COLO668 (cell line): ENCODE results near the gene NOTCH3.

ENCODE experiments used
- DNase-seq: peaks from one replicate; lab custom pipeline; 2025; ENCODE audit not compliant: unreplicated experiment; lab: John Stamatoyannopoulos, UW

Gene NOTCH3

DNA sequence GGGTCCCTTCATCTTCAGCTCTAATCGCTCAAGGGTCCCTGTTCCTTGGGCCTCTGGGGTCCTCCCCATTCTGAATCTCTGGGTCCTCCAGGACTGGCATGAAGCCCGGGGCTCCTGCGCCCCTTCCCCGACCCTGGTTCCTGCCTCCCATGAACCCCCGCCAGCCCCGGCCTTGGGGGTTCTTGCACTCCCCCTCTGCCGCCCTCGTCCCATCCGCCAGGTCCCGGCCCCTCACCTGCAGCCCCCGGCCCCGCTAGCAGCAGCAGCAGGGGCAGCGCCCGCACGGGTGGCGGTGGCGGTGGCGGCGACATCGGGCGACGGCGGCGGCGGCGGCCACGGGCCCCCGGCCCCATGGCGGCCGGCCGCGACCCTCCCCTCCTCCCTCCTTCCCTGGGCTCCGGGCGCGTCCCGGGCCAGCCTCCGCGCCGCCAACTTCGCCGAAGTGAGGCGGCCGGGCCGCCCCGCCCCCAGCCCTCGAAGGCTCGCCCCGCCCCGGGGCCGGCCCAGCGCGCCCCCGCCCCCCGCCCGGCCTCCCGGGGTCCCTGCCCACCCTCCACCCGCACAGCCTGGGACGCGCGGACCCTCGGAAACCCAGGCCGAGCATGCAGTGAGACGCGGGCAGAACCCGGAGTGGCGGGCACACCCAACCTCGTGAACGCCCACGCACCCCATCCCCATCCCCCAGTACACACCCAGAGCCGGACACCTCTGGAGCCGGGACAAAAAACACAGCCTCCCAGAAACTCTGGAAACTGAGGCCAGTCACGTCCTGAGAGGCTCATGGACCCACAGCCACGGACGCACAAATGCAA, at the start of gene NOTCH3:
Gene NOTCH3, minus strand, starts transcription at position 443 of the 812 bp plus-strand sequence. Its CDS starts 90 bp downstream, at position 353.
- no peak for DNase-seq

DNA sequence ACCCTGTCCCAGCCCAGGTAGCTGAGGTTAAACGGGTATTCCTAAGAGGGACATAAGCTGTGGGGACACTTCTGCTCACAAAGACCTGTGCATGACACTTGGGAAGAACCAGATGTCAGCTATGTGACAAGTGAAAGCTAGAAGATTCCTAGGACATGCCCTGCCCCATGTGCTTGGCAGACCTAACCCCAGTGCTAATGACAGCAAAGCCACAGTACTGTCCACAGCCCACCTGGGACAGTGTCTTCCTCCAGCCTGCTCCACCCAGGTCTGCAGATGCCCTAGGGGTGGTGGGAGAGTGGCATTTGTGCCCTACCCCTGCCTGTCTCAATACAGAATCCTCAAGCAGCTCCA, 49.8 kb upstream of the NOTCH3 start:
- DNase-seq = no peak

DNA sequence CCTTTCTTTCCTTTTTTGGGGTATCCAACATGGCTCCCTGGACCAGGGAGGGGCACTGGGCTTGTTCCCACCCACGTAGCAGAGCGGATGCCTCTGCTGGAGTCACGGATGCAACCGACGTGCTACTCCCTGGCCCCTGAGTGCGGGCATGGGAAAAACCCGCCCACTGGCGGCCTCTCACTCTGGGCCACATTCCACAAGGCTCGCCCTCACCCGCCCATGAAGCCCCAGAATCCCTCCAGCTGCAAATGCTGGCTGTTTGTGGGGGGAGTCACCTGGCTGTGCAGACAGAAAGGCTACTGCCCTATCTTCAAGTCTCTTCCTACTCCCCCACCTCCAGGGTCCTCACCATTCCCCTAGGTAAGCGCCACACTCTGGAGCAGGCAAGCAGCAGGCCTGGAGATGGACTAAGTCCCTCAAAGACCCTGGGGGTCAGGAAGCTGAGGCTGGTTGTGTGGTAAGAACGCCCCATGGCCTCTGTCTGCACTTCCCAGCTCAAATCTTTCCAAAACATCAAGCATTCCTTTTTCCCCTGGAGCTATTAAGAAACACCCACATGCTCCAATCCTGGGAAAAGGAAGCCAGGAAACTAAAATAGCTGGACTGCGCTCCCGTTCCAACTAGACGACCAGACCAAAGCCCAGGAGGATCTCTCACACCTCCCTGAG, 49.3 kb upstream of the NOTCH3 start:
- DNase-seq = no peak

DNA sequence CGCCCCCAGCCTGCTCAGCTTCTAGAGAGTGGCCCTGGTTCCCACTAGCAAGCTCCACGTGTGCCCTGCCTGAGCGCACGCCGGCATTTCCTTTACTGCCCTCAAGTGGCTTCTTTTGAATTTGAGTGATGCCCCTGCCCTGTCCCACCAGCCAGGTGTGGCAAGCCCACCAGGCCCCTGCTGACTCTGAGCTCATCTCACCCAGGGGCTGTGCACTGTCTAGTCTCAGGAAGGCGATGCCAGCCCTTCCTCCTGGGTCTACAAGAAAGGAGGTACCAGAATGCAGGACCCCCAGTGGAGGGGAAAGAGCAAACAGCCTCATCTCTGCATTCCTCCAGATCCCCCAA, 48.7 kb upstream of the NOTCH3 start:
- no peak for DNase-seq

DNA sequence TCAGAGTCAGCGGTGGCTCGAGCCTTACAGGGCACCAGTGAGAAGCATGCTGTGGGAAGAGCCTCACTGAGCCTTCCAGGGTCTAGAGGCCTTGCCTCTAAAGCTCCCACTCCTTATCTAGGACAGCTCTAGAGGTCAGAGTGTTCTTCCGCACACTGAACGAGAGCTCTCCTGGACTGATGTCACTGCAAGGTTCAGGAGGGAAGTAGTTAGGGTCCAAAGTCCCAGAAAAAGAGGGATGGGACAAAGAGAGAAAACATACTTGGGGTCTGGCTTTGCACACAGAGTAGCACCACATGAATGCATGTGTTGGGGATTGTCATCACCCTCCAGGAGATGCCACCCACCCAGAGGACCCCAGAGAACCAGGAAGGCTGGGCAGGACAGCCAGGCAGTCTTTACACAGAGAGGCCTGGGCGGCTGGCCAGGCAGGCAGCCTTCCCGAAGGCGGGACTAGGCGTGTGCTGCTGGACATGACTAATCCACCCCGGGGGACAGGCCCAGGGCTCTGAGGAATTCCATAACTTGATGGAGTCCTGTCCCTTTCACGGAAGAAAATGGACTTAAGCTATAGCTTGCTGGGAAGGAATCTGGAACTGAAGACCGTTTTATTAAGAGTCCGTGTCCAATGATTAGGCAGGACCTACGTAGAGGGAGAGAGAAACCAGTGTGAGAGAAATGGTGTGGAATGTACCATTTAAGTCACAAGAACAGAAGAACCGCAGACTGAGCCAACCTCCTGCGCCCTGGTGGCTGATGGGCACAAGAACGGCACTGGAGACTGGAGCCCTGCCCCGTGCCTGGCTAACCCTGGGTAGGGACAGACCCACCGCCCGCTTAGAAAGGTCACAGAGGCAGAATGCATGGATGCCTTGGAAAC, 48.1 kb upstream of the NOTCH3 start:
- DNase-seq = no peak

DNA sequence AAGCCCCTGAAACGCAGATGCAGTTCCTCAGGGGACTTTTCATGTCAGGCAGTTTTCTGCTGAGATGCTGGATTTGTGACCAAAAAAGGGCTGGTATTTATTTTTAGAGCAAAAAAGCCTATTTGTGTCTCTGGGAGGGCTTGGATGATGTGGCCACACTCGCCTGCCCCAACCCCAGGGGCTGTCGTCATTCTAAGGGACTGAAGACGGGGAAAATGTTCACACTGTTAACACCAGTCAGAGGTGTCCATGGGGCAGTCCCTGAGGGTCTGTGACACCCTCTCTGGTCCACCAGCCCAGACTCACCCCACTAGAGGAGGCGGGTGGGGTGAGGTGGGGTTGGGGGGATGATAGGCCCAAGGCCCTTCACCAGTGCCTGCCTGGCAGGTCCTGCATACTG, 47.3 kb upstream of the NOTCH3 start:
- DNase-seq = no peak

DNA sequence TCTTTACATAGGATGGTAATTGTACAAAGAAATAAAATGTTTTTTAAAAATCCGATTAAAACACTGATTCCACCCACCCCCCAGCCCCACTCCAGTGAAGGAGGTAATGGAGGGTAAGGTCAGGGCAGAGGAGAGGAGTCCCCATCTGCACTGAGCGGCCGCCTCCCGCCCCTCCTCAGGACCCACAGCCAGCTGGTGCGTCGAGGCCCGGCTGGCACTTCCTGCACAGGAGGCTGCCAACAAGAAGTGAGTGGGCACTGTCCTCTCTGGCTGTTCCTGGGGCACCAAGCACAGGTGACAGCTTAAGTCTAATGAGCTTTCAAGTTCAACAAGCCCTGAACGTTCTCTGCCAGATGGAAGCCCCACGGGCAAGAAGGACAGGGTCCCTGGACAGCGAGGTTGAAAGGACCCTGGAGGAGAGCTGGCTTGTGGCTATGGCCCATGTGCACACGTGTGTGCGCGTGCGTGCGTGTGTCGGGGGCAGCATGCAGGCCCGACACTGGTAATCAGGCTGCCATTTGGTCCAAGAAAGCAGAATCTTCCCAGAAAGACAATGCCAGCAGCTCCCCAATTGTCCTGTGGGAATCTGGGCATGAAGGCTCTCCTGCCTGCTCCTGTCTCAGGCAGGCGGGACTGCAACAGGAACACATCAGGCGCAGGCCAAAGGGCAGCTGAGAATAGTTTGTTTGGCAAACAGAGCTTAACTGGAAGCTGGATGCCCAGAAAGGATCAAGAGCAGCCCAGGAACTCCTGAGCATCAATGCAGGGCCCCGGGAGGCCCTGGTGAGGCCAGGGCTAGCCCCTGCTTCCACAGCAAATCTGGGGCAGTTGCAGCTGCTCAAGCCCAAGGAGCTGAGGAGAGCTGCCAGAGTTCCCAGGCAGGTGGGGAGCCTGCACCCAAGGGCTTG, 46.6 kb upstream of the NOTCH3 start:
- no peak for DNase-seq

DNA sequence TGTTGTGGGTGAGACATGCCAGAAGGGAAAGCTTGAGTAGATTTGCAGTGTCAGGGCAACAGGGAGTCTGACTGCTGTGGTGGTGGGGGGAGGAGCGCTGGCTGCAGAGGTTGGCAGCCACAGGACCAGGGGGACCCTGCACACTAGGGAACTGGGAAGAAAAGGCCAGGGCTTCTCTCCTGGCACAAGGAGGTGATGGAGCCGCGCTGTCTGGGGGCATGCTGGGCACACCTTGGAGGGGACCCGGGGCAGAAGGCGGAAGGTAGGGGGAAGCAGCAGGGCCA, 45.3 kb upstream of the NOTCH3 start:
- no peak for DNase-seq

DNA sequence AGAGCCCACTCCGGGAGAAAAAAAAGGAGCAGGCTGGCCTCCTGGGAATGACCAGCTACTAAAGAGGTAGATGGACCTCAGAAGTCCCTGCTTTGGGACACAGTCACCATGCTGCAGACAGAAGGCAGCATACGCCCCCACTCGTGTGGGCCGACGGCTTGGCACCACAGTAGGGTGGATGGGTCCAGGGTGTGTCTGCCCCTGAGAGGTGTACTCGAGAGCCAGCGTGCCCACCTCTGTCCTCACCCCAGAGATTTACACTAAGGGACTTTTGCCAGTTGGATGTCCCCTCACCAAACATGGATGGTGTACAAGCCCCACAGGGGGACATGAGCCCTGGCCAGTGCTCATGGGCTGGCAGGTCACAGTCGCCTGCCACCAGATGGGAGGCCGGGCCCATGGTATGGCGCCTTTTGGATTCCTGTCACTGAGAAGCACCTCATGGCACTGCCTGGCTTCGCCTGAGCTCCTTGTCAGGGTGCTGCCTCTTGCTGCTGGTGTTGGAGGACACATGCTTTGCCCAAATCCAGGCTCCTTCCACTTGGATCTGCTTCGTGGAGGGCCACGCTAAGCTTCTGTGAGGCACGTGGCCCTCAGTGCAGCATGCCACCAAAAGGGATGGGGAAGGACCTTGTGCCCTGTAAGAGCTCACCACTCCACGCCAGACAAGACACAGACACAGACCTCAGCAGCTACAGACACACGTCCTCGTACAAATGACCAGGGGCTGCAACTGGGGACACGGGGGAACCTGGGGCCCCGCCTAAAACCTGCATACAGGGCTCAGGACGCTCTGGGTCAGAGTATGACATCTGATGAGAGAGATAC, 44.8 kb upstream of the NOTCH3 start:
- no peak for DNase-seq

DNA sequence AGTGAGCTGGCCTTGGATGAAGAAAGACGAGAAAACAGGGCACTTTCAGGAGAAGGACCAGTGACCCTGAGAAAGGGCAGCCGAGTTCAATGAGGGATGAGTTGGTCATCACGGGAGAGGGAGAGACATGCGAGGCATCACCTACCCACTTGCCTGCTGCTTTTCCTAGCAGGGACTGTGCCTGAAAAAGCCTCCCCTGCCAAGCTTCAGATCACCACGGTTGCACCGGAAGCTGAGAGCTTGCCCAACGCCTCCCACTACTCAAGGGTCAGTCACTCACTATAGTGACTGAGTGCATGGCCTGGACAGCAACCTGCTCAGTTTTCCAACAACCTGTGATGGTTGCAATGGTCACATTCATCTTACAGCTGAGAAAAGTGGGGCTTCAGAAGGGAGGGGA, 44.0 kb upstream of the NOTCH3 start:
- DNase-seq = no peak

DNA sequence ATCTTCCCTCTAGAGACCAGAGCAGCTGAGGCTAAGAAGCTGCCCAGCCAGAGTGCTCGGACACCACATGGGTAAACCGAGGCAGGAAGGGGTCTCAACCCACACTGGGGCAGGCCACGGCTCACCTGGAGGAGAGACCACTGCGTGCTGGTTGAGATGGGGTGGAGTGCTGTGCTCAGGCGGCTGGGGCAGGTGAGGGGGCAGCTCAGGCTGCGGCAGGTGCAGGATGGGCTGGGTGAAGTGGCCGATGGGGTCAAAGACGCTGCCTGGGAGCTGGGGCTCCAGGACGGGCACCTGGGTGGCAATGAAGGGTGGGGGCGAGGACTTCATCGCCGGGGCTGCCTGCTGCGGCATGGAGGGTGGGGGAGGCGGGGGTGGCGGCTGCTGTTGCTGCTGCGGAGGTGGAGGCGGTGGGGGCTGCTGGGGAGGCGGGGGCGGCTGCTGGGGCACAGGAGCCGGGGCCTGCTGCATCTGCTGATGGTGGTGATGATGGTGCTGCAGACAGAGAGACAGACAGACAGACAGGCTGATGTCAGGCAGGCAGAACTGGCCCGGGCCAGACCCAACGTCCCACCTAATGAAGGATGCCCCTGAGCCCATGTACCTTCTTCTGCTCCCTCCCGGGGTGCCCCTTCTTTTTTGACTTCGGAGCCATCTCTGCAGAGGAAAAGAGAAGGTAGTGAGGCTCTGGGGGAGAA, 43.5 kb upstream of the NOTCH3 start:
- no peak for DNase-seq

DNA sequence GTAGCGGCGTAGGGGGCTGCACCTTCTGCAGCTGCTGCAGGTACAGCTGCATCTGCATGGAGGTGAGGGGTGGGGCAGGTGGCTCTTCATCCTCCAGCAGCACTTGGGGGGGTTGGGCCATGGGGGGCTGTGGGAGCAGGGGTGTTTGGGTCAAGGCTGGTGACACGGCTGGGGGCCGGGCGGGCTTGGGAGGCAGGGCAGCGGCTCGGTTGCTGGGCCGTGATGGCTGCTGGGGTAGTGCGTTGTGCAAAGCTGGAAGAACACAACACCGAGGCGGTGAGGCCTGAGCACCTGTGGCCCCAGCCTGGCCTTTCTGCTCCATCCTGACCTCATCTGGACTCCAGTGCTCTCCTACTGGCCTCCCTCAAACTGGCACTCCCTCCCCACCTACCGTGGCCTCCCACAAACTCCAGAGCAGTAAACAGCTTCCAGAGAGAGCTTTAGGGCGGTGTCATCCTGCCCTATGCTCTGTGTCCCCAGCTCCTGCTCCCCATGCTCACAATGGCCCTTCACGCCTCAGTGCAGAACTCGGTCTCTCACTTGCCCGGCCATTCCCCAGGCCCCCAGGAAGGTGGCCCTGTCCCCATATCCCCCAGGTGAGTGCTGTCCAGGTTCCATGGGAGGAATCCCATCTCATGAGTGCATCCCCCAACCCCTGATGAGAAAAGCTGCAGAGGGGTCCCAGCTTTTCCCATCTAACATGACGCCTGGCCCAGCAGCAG, 42.6 kb upstream of the NOTCH3 start:
- DNase-seq = no peak

DNA sequence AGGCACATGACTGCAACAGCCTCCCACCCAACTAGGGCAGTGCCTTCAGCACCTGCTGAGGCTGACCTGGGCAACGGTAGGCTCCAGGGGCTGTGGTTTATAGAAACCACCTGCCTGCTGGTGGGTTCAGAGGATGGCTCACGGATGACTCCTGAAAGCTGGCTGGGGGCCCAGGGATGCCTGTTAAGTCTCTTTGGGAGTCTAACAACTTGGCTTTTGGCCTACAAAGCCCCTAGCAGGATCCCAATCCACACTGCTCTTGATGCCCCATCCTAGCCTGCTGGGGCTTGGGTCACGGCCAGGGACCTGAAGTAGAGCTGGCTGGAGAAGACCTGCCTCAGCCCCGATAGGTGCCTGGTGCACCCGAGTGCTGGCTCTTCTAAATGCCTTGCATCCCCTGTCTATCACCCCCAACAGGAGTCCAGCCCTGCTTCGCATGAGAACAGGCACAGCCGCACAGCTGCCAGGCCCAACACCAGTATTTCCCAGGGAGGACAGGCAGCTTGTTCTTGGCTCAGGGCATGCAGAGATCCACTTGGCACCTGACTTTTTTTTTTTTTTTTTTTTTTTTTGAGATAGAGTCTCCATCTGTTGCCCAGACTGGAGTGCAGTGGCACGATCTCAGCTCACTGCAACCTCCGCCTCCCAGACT, 40.6 kb upstream of the NOTCH3 start:
- no peak for DNase-seq

DNA sequence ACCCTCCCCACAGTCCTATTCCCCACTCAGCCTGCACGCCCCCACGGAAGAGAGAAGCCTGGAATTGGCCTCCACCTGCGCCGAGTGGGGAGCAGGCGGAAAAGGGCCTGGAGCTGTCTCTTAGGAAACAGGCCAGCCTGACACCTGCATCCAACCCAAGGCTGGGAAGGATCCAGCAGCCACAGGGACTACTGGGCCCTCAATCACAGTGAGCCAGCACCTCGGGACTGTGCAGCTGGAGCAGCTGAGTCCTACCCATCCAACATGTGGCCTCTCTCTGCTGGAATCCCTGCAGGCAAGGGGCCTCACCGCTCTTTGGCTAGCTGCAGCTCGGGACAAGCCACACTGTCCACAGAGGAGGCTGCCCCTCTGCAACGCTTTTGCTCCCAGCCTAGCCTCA, 39.7 kb upstream of the NOTCH3 start:
- no peak for DNase-seq

DNA sequence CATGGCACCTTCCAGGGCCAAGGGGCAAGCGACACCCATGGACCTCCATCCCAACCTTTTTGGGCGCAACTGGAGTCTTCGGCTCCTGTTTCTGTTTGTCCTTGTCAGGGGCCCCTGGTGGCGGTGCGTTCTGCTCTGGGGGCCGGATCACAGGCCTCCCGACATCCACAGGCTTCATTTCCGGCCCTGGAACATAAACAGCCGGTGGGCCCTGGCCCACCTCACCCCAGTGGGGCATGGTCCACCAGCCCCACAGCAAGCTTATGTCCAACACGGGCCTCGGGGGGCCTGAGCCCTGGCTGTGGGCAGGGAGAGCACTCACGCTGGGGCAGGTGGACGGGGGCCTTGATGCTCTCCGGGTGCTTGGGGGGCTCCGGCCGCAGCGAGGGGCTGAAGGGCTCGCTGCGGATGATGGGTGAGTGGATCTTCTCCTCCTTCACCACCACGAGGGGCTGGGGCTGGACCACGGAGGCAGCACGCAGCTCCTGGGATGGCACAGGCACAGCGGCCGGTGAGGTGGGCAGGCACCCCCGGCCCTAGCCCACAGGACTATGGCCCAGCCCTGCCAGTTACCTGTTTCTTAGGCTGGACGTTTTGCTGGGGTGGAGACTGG, 38.6 kb upstream of the NOTCH3 start:
- DNase-seq = no peak

DNA sequence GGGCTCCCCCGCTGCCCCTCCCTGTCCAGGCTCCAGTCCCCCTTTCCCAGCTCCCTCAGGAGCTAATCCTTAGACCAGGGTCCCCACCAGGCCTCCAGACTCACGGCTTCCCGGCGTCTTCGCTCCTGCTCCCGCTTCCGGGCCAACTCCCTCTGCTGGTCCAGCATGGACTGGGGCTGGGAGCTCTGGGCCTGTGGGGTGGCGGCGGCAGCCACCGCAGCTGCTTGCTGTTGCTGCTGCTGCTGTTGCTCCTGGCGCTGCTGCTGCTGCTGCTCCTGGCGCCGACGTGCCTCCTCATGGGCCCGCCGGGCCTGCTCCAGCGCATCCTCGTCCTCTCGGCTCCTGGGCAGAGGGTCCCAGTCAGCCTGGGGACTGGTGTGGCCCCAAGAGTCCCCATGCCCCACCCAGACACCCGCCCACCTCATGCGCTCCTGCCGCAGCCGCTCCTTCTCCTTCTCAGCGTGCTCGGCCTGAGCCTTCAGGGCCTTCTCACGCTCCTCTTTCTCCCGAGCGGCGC, 37.9 kb upstream of the NOTCH3 start:
- DNase-seq = no peak

DNA sequence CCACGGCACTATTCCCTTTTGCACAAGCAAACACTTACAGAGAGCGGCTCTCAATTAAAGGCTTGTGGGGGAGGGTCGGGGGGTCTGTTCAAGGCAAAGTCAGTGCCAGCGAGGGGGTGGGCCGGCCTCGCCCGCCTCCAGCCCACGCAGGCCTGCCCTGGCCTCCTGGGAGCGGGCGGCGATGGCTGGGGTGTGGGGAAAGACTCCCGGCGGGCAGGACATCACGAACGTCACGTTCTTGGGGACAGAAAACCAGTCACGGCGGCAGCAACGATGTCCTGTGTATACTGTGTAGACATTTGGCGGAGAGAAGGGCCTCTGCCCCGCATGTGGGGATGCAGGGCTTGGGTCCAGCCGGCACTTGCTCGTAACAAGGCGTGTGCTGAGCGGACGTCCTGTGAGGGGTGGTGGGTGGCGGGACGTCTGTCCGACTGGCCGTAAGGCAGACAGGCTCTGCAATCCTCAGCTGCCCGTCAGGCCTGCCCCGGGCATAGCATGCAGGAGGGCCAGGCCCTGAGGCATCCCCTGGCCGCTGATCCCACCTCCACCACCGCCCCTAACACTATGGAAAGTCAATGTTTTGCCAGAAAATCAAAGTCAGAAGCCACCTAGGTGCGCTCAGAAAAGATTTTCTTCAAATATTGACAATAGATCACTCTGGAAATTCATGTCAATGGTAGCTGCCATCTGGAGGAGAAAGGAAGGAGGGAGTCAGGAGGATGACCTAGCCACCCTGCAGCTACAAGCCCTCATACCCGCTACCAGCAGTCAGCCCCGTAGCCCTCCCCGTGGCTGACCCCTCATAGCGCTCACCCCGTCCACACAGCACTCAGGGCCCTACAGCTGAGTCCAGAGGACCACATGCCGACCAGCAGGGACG, 37.2 kb upstream of the NOTCH3 start:
- DNase-seq = no peak
